ENCODE measurements around the gene ZPR1.
"Not testable (repeated sequence)": the region's sequence is repeated elsewhere in the genome, so short reads cannot be mapped to it uniquely, and the experiment has no call there.

Gene ZPR1

DNA sequence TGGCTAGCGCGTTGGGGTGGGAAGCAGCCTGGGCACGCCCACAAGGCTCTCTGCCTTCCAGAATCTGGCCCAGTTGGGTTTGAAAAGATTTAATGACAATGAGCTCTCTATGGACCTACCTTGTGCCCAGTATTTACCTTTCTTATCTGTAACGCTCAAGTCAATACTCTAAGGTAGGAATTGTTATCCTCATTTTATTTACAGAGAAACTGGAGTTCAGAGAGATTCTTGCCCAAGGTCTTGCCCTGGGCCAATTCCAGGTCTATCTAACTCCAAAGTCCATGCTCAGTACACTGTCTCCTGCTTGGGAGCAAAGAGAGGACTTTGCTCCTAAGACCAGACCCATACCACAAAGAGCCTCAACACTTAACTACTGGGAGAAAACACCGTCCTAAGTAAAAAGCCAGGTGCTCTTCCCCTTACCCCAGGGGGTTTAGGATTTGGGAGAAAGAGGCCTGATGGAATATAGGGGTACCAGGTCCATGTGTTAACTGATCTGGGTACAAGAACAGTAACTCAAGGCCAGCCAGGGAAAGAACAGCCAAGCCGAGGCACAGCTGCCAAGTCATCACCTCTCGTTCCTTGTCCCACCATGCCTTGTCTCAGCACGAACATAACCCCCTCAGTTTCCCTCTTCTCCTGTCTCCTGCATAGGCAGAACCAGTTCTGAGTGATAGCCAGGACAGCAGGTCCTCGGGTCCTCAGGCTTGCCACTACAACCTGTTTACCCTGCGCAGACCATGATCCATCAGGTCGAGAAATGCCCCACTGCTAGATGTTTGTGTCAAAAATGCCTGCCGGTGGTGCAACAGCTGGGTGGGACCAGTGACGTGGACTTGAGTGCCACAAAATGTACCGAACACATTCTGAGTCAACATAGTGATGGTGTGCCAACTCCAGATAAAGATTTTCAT lies 20.7 kb upstream of the ZPR1 start:
- Histone ChIP-seq H3K27me3 (ENCODE audit: low read length) (no peaks in the 10 kb centered on the region), H3K36me3 (ENCODE audit: low read length) (no peaks in the 10 kb centered on the region), H3K4me2 (ENCODE audit: low read depth, low read length, poor library complexity, severe bottlenecking) (no peak overlapping the region), H3F3A (ENCODE audit: insufficient read depth) (0 out of 2 replicates have a peak, but pooled peaks cover 2% of the 10 kb centered on the region), H4K20me1 (ENCODE audit: low read depth, low read length) (no peaks in the 10 kb centered on the region), H2AFZ (ENCODE audit: low read depth, low read length, severe bottlenecking) (no peak overlapping the region), H3K27ac (ENCODE audit: low read depth, low read length) (no peak overlapping the region), H3K9me2 (replicated peaks; ENCODE audit: insufficient read depth, low read length) (no peaks in the 10 kb centered on the region), H3K79me2 (ENCODE audit: insufficient read depth, low read length) (no peaks in the 10 kb centered on the region), H3K9ac (ENCODE audit: low read length) (no peak overlapping the region), H3K9me3 (ENCODE audit: insufficient read depth, low read length) (no peaks in the 10 kb centered on the region), H3K4me3 (ENCODE audit: insufficient read depth, low read length, poor library complexity, severe bottlenecking) (no peak overlapping the region)
- no peak for TF ChIP-seq EZH2phosphoT487 (conservative IDR thresholded peaks at IDR 0.05; ENCODE audit: low read length)
- TF ChIP-seq, protein P1, sequence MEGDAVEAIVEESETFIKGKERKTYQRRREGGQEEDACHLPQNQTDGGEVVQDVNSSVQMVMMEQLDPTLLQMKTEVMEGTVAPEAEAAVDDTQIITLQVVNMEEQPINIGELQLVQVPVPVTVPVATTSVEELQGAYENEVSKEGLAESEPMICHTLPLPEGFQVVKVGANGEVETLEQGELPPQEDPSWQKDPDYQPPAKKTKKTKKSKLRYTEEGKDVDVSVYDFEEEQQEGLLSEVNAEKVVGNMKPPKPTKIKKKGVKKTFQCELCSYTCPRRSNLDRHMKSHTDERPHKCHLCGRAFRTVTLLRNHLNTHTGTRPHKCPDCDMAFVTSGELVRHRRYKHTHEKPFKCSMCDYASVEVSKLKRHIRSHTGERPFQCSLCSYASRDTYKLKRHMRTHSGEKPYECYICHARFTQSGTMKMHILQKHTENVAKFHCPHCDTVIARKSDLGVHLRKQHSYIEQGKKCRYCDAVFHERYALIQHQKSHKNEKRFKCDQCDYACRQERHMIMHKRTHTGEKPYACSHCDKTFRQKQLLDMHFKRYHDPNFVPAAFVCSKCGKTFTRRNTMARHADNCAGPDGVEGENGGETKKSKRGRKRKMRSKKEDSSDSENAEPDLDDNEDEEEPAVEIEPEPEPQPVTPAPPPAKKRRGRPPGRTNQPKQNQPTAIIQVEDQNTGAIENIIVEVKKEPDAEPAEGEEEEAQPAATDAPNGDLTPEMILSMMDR (IDR thresholded peaks at IDR 0.05; ENCODE audit: insufficient read depth, low read length, poor library complexity, severe bottlenecking) = no peak

DNA sequence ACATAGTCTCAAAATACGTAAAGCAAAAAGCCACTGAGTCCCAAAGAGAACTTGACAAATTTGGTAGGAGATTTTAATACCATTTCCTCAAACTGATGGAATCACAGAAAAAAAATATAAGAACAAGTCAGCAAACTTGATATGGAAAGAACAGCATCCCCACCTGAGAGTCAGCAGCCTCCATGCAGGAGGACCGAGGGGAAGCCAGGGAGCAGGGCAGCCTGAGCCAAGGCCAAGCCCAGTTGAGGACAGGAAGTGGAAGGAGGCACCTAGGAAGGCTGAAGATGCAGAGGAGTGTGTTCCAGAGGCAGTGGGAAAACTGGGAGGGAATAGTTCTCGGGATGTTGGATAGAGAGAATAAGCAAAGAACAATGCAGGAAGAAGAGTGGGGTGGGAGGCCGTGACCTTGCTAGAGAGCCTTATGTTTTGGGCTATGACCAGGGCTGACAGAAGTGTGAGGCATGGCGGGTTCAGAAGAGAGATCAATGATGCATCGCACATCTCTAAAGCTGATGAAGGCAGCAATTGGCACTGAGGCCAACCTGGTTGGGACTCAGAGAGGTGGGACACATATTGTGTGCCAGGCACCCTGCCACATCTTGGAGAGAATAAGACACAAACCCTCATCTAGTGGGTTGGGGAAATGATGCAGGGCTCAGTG lies 19.9 kb upstream of the ZPR1 start:
- H3K79me2 ChIP-seq (ENCODE audit: insufficient read depth, low read length) = no peaks in the 10 kb centered on the region
- no peaks in the 10 kb centered on the region for H3K9me2 ChIP-seq (replicated peaks; ENCODE audit: insufficient read depth, low read length)
- H2AFZ ChIP-seq (ENCODE audit: low read depth, low read length, severe bottlenecking) = no peak overlapping the region
- no peak overlapping the region for H3K4me2 ChIP-seq (ENCODE audit: low read depth, low read length, poor library complexity, severe bottlenecking)
- TF ChIP-seq, protein P1 (IDR thresholded peaks at IDR 0.05; ENCODE audit: insufficient read depth, low read length, poor library complexity, severe bottlenecking) = no peak
- TF ChIP-seq EZH2phosphoT487 (conservative IDR thresholded peaks at IDR 0.05; ENCODE audit: low read length) = no peak
- no peaks in the 10 kb centered on the region for H3K27me3 ChIP-seq (ENCODE audit: low read length)
- H3F3A ChIP-seq (ENCODE audit: insufficient read depth) = 0 out of 2 replicates have a peak, but pooled peaks cover 2% of the 10 kb centered on the region
- H3K9ac ChIP-seq (ENCODE audit: low read length) = no peak overlapping the region
- H3K4me3 ChIP-seq (ENCODE audit: insufficient read depth, low read length, poor library complexity, severe bottlenecking) = no peak overlapping the region
- H3K27ac ChIP-seq (ENCODE audit: low read depth, low read length) = no peak overlapping the region
- H3K9me3 ChIP-seq (ENCODE audit: insufficient read depth, low read length) = no peaks in the 10 kb centered on the region
- H3K36me3 ChIP-seq (ENCODE audit: low read length) = no peaks in the 10 kb centered on the region
- no peaks in the 10 kb centered on the region for H4K20me1 ChIP-seq (ENCODE audit: low read depth, low read length)

DNA sequence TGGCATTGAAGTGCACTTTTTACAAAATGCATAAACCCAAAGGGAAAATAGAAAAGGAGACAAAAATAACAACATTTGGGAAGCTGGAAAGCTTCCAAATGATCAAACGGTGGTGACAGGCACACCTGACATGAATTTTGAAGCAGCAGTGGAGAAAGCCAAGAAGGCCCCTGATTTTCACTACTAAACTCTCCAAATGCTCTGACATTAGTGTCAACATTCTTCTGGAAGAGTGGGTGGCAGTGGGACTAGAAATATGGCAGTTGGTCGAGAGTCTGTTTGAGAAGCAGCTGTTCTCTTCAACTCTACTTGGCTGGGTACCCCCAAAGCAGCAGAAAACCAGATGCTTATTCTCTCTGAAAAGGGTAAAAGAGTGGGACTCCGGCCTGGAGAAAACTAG lies 16.2 kb upstream of the ZPR1 start:
- Histone ChIP-seq H4K20me1 (ENCODE audit: low read depth, low read length) (no peaks in the 10 kb centered on the region), H3K27me3 (ENCODE audit: low read length) (no peaks in the 10 kb centered on the region), H3K9me2 (replicated peaks; ENCODE audit: insufficient read depth, low read length) (no peaks in the 10 kb centered on the region), H3K36me3 (ENCODE audit: low read length) (no peaks in the 10 kb centered on the region), H2AFZ (ENCODE audit: low read depth, low read length, severe bottlenecking) (no peak overlapping the region), H3K9ac (ENCODE audit: low read length) (no peak overlapping the region), H3K4me3 (ENCODE audit: insufficient read depth, low read length, poor library complexity, severe bottlenecking) (no peak overlapping the region), H3F3A (ENCODE audit: insufficient read depth) (no peaks in the 10 kb centered on the region), H3K27ac (ENCODE audit: low read depth, low read length) (no peak overlapping the region), H3K79me2 (ENCODE audit: insufficient read depth, low read length) (no peaks in the 10 kb centered on the region), H3K4me2 (ENCODE audit: low read depth, low read length, poor library complexity, severe bottlenecking) (no peak overlapping the region), H3K9me3 (ENCODE audit: insufficient read depth, low read length) (no peaks in the 10 kb centered on the region)
- TF ChIP-seq EZH2phosphoT487 (conservative IDR thresholded peaks at IDR 0.05; ENCODE audit: low read length) = no peak
- TF ChIP-seq, protein P1 (IDR thresholded peaks at IDR 0.05; ENCODE audit: insufficient read depth, low read length, poor library complexity, severe bottlenecking) = no peak

DNA sequence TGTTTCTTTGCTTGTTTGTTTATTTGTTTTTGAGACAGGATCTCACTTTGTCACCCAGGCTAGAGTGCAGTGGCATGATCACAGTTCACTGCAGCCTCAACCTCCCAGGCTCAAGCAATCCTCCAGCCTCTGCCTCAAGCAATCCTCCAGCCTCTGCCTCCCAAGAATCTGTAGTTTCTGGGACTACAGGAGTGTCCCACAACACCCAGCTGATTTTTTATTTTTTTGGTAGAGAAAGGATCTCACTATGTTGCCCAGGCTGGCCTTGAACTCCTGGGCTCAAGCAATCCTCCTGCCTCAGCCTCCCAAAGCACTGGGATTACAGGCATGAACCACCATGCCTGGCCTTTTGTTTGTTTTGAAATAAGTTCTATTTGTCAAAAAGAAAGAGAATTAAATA lies 13.8 kb upstream of the ZPR1 start:
- not testable (repeated sequence) for H3K79me2 ChIP-seq (ENCODE audit: insufficient read depth, low read length); H3K36me3 ChIP-seq (ENCODE audit: low read length); H4K20me1 ChIP-seq (ENCODE audit: low read depth, low read length); H2AFZ ChIP-seq (ENCODE audit: low read depth, low read length, severe bottlenecking); H3F3A ChIP-seq (ENCODE audit: insufficient read depth); H3K27me3 ChIP-seq (ENCODE audit: low read length); H3K27ac ChIP-seq (ENCODE audit: low read depth, low read length); H3K9me3 ChIP-seq (ENCODE audit: insufficient read depth, low read length); H3K4me2 ChIP-seq (ENCODE audit: low read depth, low read length, poor library complexity, severe bottlenecking); H3K9me2 ChIP-seq (replicated peaks; ENCODE audit: insufficient read depth, low read length); H3K4me3 ChIP-seq (ENCODE audit: insufficient read depth, low read length, poor library complexity, severe bottlenecking); H3K9ac ChIP-seq (ENCODE audit: low read length)

Data from SU-DHL-6 (cell line).